Brain microvascular endothelial cell (primary cell): ENCODE data around the gene NRARP.
"Not testable (repeated sequence)": the region's sequence is repeated elsewhere in the genome, so short reads cannot be mapped to it uniquely, and the experiment has no call there.

Experiments
- DNase-seq: peaks from one replicate; pipeline ENCODE4 v3.0.0-alpha.2; 2020
- H3K27ac ChIP-seq: fragments of 250-450 bp; sonication (Bioruptor Pico); 2 replicates; pipeline ENCODE4 v1.5.1; 2020; ENCODE audit warnings: mild to moderate bottlenecking, moderate library complexity
- H3K27me3 ChIP-seq: fragments of 250-450 bp; sonication (Bioruptor Pico); replicated peaks from 2 replicates; pipeline ENCODE4 v1.5.1; 2020; ENCODE audit warnings: mild to moderate bottlenecking
- H3K36me3 ChIP-seq: fragments of 250-450 bp; sonication (Bioruptor Pico); replicated peaks from 2 replicates; pipeline ENCODE4 v1.5.1; 2020; ENCODE audit warnings: mild to moderate bottlenecking
- H3K4me3 ChIP-seq: 2 replicates; pipeline ENCODE4 v1.5.1; 2011; ENCODE audit warnings: low read depth, mild to moderate bottlenecking, control low read depth, low read length, moderate library complexity
- in situ Hi-C: cut with HindIII; loops from 2 replicates; pipeline ENCODE4 v1.10.0; 2017; ENCODE audit warnings: low sequenced_read_pairs, low pct_ligation_motif_present
- TF ChIP-seq, protein P1 (sequence below): IDR thresholded peaks from 2 replicates; pipeline ENCODE4 v1.5.1; 2011; ENCODE audit warnings: low read depth, mild to moderate bottlenecking, moderate library complexity, low read length, control low read depth, inconsistent platforms; ENCODE audit errors: missing control alignments

NRARP gene

GRCh38 chr9:137262909-137263285, 39.2 kb downstream of the NRARP start:
- no peak for DNase-seq
- H3K36me3 ChIP-seq, result peaks cover 32% of the 10 kb centered on the region
- in situ Hi-C loops, result no loop called here

DNA sequence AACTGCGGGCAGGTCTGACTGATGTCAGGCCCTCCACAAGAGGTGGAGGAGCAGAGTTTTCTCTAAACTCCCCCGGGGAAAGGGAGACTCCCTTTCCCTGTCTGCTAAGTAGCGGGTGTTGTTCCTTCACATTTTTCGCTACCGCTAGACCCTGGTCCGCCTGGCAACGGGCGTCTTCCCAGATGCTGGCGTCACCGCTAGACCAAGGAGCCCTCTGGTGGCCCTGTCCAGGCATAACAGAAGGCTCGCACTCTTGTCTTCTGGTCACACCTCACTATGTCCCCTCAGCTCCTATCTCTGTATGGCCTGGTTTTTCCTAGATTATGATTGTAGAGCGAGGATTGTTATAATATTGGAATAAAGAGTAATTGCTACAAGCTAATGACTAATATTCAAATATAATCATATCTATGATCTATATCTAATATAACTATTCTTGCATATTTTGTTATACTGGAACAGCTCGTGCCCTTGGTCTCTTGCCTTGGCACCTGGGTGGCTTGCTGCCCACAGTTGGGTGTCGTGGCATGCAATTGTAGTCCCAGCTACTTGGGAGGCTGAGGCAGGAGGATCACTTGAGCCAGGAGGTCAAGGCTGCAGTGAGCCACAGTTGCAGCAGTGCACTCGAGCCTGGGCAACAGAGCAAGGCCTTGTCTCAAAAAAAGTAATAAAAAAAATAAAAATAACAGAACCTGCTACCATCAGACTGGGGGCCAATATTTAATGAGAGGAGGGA, 39.7 kb downstream of the NRARP start:
- H3K4me3 ChIP-seq, H3K27me3 ChIP-seq, in situ Hi-C loops, H3K27ac ChIP-seq, DNase-seq: not testable (repeated sequence)
- TF ChIP-seq, protein P1, sequence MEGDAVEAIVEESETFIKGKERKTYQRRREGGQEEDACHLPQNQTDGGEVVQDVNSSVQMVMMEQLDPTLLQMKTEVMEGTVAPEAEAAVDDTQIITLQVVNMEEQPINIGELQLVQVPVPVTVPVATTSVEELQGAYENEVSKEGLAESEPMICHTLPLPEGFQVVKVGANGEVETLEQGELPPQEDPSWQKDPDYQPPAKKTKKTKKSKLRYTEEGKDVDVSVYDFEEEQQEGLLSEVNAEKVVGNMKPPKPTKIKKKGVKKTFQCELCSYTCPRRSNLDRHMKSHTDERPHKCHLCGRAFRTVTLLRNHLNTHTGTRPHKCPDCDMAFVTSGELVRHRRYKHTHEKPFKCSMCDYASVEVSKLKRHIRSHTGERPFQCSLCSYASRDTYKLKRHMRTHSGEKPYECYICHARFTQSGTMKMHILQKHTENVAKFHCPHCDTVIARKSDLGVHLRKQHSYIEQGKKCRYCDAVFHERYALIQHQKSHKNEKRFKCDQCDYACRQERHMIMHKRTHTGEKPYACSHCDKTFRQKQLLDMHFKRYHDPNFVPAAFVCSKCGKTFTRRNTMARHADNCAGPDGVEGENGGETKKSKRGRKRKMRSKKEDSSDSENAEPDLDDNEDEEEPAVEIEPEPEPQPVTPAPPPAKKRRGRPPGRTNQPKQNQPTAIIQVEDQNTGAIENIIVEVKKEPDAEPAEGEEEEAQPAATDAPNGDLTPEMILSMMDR, result peak; percentile 55
- H3K36me3 ChIP-seq, result peaks cover 29% of the 10 kb centered on the region

More at GRCh38 chr9:137262909-137263285, 39.2 kb downstream of the NRARP start:
- Histone ChIP-seq H3K27me3 (no peaks in the 10 kb centered on the region), H3K4me3 (no peak overlapping the region), H3K27ac (no peak overlapping the region)
- TF ChIP-seq, protein P1, result no peak

DNA sequence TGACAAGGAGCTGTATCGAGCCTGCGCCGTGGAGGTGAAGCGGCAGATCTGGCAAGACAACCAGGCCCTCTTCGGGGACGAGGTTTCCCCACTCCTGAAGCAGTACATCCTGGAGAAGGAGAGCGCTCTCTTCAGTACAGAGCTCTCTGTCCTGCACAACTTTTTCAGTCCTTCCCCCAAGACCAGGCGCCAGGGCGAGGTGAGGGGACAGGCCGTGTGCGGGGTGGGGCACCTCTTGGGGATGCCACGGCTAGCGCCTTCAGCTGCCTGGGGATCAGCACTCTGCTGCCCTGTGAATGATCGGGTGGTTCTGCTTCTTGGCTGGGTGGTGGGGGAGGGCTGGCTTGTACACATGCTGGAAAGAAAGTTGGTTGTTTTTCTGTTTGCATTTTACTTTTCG, 45.2 kb downstream of the NRARP start:
- peaks cover 14% of the 10 kb centered on the region for H3K36me3 ChIP-seq
- no peaks in the 10 kb centered on the region for H3K27me3 ChIP-seq
- in situ Hi-C loops, result no loop called here
- H3K27ac ChIP-seq, result no peak overlapping the region
- DNase-seq, result no peak
- TF ChIP-seq, protein P1, result no peak
- peak overlapping the region; percentile 92 for H3K4me3 ChIP-seq

- peak overlapping the region; percentile 92 for H3K4me3 ChIP-seq
- H3K27ac ChIP-seq, result no peak overlapping the region
- in situ Hi-C loops, result no loop called here
- no peak for DNase-seq
- peaks cover 14% of the 10 kb centered on the region for H3K36me3 ChIP-seq
- no peaks in the 10 kb centered on the region for H3K27me3 ChIP-seq
- TF ChIP-seq, protein P1, result no peak
Measured at GRCh38 chr9:137256362-137256761, 45.7 kb downstream of the NRARP start.

DNA sequence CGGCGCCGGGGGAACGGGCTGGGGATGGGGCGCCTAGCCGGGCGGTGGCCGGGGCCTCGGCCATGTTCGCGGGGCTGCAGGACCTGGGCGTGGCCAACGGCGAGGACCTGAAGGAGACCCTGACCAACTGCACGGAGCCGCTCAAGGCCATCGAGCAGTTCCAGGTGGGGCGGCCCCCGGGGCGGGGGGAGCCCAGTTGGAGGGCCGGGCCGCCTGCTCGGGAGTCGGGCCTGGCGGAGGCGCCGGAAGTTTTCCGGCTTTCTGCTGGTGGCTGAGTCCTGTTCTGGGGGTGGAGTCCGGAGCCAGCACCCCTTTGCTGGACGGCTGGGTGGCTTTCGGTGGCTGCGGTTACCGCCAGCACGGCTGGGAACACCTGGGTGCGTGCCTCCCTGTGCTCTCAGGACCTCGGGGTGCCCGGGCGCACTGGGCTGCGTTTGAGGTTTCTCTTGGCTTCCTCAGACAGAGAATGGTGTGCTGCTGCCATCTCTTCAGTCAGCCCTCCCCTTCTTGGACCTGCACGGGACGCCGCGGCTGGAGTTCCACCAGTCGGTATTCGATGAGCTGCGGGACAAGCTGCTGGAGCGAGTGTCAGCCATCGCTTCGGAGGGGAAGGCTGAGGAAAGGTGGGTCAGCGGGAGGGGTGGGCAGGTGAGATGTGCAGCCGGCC, 46.5 kb downstream of the NRARP start:
- Histone ChIP-seq H3K4me3 (peak overlapping the region; percentile 92), H3K36me3 (peaks cover 14% of the 10 kb centered on the region), H3K27me3 (no peaks in the 10 kb centered on the region), H3K27ac (peak overlapping the region; percentile 27)
- TF ChIP-seq, protein P1, result no peak
- in situ Hi-C loops, result no loop called here
- no peak for DNase-seq
